ENCODE data around the gene OSBP2.

OSBP2 gene

DNA sequence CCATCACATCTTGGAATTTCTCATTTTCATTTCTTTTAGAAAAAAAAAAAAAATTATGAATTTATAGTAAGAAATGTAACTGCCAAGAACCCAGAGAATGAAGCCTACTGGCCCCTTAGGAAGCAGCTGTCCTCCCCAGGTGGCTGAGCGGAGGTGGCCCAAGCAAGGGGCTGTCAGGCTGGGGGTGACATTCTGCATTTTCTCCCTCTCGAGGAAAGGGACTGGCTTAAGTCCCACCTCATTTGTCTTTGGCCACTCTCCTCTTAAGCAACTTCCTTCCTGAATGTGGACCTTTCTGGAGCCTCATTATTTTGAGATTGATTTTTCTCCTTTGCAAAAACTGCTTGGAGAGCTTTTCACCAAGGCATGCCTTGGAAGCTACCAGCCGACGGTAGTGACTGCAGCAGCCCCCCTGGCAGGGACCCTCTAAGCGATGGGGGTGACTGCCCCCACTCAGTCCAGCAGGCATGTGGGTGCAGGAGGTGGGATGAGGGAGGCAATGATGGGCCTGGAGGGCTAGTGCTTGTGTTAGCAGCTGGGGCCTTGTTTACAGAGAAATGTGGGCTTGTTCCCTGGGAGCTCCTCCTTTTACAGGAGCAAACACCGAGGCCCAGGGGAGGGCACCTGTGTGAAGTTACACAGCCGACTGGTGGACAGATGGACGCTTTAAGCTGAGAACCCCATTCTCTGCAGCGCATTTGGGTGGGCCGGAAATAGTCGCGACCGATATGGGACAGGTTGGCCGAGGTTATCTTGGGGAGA is 162.2 kb downstream of the OSBP2 start:
- DNase-seq = no peak

DNA sequence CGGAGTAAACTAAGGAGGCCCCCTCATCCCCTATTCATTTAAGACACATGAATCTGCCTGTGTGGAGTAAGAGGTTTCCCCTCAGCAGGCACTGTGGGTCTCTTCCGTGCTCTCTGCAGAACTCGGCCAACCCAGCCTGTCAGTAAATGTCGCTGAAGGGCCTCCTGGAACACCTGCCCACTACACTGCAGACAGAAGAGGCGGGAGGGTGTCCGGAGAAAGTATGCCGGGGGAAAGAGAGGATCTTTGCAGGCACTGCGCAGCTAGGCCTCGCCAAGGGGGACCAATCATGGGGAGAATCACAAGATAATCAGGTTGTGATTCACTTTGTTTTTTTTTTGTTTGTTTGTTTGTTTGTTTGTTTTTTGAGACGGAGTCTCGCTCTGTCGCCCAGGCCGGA is 163.1 kb downstream of the OSBP2 start:
- no peak for DNase-seq

DNA sequence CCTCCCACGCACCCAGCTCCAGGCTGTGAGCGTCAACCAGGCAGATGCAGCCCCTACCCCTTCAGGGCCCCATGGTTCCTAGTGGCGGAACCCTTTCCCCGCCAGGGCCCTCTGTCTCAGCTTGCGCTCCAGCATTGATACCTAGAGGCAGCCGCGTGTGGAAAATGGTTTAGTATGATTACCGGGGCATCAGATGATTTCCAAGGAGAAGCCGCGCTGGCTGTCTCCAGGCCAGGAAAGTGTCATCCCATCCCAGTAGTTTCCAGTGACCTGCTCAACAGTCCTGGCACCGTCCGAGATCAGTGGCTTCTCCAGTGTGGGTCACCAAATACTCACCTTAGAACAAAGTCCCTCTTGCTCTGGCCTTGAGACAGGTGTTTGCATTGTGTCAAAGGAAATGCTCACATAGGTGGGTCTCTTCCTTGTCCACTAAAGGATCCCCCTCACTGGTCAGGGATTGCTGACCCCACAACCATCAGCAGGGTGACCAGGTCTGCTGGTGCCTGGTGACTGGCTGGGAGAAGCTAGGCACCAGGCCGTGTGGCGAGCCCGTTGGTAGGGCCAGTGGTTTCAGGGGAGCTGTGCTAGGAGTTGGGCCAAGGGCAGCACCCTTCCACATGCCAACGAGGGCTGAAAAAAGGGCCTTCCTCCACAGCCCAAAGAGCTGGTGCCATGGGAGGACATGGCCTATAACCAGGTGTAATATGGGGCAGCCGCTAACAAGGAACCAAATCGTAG is 164.5 kb downstream of the OSBP2 start:
- DNase-seq = no peak

GRCh38 chr22:30859714-30860095 is 165.0 kb downstream of the OSBP2 start:
- DNase-seq = no peak

- no peak for DNase-seq
Observed at GRCh38 chr22:30860176-30861105, 165.8 kb downstream of the OSBP2 start.

GRCh38 chr22:30861131-30861530 is 166.5 kb downstream of the OSBP2 start:
- DNase-seq = no peak

DNA sequence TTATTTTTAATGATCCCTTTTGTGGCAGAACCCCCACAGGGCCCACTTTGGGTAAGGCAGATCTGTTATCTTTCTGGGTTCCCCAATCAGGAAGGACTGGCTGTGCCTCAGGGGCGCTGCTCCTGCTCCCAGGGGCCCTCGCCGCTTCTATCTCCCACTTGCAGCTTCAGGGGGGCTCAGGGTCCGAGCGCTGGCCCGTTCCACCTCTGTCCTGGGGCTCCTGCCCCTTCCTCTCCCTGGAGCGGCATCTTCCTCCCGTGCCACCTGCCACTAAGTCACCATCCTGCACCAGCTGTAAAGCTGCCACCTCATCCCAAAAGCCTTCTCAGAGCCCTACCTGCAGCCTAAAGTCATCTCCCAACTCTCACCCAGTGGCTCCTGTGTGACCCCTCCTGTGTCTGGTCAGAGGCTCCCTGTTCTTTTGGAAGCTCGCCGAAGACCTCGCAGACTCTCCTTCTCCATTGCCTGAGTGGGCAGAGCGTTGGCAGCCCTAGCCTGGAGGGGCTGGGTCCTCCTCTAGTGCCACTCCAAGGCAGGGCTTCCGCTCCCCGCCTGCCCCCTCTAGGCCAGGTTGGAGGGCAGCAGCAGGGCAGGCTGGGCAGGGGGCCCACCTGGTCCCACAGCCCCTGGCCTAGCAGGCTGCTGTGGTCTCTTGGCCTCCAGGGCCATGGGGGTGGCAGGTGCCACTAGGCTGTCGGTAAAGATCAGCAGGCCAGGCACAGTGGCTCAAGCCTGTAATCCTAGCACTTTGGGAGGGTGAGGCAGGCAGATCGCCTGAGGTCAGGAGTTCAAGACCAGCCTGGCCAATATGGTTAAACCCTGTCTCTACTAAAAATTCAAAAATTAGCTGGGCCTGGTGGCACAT is 167.2 kb downstream of the OSBP2 start:
- DNase-seq = no peak

- DNase-seq = no peak
Observed at GRCh38 chr22:30863081-30863833, 168.6 kb downstream of the OSBP2 start.

GRCh38 chr22:30864441-30865420 is 170.1 kb downstream of the OSBP2 start:
- DNase-seq = no peak

- DNase-seq = no peak
Observed at GRCh38 chr22:30865656-30866055, 171.0 kb downstream of the OSBP2 start.

GRCh38 chr22:30866216-30866615 is 171.5 kb downstream of the OSBP2 start:
- no peak for DNase-seq

DNA sequence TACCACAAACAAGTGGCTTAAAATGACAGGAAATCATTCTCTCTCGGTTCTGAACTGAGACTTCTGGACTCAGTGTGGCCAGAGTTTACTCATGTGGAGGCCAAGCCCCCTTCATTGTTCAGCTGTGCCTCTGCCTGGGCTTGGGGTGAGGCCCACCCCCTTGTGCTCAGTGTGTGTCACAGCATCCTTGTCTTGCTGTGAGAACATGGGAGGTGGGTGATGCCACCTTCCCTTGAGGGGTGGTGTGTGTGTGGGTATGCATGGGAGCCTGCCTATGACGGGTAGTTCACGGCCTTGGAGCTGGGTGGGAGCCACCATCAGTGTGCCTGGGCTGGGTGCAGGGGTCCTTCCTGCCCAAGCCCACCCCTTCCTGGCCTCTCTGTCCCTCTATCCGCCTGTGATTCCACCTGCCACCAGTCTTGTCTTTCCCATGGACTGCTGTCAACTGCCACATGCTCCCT is 172.2 kb downstream of the OSBP2 start:
- DNase-seq = no peak

DNA sequence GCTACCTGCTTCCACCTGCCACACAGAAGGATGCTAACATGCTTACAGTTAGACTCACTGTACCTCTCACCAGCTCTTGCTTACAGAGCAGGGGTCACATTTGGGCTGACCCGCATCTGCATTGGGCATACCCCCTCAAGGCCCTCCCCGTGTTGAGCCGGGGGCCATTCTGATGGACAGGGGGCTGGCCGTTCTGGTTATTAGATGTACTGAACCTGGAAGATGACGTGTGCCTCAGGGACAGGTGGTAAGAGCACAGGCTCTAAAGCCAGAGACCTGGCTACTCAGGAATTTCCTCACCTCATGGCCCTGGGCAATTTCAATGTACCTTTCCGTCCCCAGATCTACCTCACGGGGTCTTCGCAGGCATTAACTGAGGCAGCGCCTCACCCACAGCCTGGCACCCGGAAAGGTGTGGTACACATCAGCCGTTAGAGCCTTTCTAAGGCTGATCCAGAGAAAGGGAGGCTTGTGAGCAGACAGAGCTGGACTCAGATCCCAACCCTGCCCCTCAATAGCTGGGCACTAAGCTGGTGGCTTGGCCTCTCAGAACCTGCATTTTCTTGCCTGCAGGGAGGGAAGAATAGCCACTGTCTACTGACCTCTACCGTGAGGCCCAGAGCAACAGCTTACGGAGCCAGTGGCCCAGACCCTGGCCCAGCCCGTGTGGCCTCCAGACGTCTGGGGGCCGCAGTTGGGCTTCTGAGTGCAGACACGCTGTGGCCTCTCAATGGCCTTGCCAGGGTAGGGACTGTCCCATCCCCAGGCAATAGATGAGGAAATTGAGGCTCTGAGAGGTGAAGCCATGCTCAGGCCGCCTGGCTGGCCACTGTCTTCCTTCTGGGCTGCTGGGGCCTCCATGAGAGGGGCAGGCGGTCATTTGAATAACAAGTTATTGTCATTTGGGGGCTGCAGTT is 173.3 kb downstream of the OSBP2 start:
- DNase-seq = no peak

GRCh38 chr22:30868663-30869385 is 174.2 kb downstream of the OSBP2 start:
- DNase-seq = peak; percentile 33

GRCh38 chr22:30869667-30870395 is 175.2 kb downstream of the OSBP2 start:
- no peak for DNase-seq

DNA sequence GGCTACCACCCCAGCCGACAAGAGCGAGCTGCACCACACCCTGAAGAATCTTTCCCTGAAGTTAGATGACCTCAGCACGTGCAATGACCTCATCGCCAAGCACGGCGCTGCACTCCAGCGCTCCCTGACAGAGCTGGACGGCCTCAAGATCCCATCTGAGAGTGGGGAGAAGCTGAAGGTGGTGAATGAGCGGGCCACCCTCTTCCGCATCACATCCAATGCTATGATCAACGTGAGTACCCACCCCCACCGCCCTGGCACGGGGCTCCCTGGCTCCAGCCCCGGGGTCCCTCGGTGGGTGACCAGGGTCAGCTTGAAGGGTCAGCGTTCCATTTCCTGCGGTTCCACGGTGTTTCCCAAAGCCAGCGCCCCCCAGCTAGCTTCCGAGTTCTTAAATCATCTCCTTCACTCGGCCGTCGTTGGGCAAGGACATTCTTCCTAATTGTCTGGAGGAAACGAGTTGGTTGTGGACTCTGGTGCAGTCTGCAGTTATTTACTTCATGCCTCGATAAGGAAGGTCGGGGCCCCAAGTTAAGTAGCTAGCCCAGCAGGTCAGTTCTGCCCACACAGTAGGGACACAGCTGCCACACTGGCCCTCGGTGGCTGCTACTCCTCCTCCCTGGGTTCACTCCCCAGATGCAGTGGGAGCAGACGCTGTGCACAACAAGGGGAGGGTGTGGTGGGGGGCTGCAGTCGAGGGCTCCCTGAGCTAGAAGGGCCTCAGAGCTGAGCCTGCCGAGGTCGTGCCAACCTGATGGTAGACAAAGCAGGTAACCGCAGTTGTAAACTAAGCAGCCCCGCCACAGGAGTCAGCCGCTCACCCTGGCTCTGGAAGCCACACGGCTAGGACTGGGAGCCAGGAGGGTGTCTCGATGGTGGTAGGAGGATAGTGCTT is 176.0 kb downstream of the OSBP2 start:
- DNase-seq = no peak
